Inflammatory macrophage (primary cell): Measurements from ENCODE around the gene TMEM72.
A peak's percentile ranks its signal among the peaks of the same experiment; 100 is the strongest.

ENCODE experiments used
- DNase-seq, 2 donors: peaks; one replicate each; pipeline ENCODE4 v3.0.0-alpha.2; 2020 to 2022

The TMEM72 gene

GRCh38 chr10:44969854-44970253 is 58.7 kb downstream of the TMEM72 start:
- no peak for DNase-seq

GRCh38 chr10:44970812-44971395 is 59.8 kb downstream of the TMEM72 start:
- DNase-seq: no peak

- peak; percentile 54 to 57 for DNase-seq
These were observed 60.3 kb downstream of the TMEM72 start for GRCh38 chr10:44971434-44971833.

DNA sequence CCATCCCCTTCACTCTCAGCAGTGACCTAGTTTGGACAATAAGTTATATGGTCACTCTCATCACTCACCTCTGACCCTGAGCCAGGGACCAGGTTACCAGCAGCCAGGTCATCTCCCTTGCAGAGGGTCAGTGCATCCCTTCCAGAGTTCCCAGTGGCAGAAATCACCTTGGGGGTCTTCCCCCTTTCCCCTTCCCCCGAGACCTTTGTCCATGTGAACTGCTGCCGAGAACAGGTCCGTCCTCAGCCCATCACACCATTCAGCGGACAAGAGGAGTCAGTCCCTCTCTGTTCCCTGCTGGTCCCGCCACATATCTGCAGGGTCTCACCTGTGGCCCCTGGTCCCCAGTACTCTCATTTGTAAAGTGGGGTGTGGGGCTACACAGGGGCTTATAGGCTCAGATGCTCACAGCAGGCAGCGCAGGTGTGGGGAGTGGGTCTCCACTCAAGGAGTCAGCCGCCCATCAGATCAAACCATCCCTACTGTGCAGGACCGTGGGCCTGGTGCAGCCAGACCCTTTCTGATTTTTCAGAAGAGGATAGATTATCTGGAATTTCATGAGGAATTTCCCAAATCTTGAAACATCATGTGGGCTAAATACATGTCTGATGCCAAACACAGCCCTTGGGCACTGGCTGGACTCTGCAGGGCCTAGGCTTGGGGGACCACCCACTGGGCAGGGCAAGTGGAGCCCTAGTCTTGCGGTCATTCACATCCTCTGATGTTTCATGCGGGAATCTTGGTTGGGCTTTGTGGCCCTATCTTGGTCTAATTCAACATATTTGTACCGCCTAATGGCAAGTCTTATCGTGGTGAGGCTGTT is 61.0 kb downstream of the TMEM72 start:
- no peak for DNase-seq

DNA sequence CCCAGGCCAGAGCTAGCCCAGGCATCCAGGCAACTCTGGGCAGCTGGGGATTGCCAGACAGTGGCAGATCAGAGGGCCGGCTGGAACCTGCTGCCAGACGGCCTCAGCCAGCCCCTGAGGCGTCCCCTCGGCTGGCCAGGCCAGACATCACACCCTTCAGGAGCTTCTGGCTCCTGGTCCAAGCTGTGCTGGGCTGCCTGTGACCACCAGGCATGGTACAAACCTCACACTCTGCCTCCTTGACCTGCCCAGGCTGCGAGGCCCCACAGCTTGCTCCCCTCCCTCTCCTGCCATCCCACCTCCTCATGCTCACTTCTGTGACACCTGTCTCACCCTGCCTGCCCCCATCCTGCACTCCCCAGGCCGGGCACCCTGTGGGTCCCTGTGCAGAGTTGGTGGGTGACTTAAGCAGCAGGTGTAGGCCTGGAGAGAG is 61.8 kb downstream of the TMEM72 start:
- no peak for DNase-seq

DNA sequence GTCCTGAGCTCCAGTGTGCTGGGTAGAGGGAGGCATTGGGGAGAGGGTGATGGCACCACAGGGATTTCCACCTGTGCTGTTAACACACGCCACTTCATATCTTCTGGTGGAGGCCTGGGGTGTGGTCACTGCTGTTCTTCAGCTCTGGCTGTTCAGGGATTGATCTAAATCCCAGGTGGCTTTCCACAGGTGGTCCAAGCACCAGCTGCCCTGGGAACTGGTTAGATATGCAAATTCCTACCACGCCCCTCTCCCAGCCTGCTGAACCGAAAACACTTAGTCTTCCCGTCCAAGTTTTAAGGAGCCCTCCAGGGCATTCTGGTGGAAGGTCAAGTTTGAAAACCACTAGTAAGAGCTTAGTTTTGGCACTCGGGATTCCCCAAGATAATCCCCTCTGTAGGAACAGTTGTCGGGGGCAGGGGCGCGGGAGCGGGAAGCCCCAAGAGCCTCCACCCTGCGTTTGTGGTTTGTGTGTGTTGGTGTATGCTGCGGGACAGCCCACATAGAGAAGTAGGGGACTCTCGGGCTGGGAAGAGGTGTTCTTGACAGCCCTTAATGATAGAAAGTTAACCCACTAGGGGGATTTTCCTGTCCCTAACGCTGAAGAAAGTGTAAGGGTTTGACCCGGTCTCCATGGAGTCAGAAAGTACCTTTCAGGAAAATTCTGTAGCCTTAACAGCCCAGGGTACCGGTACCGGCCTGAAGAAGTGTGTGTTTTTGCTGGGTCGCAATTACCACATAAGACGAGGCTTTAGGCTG is 62.4 kb downstream of the TMEM72 start:
- no peak for DNase-seq

DNA sequence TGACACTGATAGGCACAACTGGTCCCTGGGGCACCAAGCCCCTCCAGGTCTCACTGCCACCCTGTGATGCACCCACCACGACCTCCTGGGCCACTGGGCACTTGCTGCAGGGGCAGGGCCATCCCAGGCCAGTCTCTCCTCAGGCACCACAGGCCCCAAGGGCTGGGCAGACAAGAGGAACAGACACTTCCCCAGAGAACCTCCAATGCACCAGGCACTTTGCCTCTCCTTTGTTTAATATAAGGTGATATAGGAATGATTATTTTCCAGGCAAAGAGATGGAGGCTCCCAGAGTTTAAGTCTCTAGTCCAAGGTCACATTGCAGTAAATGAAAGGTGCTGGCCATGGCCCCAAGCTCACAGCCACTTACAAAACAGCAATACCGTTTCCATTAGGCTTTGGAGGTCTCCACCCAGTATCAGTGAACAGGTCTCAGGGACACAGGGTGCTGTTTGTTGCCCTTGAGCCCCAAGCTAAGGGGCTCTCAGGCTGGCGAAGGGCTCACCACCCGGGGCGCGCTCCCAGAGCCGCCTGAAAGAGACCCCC is 63.0 kb downstream of the TMEM72 start:
- DNase-seq: peak in 1 of 2 donors; percentile 48

DNA sequence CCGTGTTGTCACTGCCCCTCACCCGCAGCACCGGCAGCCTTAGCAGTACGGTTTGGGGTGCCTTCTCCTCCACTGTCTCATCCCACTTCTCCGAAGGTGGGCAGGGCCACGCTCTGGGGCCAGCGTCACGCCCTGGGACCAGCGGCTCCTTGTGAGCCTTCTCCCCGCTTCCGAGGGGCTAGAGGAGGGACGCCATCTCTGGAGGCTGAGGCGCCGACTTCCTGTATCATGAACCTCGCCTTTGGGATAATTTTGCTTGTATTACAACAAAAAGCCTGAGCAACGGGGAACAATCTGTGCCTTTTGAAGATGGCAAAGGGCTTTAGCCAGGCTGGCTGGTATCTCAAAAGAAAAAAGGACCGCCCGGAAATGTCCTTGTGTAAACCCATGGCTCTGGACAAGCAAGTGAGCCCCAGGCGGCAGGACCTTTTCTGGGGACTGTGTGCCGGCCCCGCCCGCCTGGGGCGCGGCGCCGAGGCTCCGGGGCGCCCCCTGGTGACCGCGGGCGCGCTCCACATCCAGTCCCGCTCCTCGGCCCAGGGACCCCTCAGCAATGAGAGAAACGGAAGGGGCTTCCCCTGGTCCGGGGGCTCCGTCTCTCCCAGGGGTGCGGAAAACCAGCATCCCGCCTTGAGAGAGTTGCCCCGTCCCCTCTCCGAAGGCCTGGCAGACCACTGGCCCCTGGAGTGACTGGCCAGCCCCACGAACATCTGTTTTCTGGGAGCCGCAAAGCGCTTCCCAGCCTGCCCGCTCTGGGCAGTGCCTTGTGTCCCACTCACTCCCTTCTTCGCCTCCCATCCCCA is 63.7 kb downstream of the TMEM72 start:
- peak; percentile 65 to 73 for DNase-seq

GRCh38 chr10:44975431-44976331 is 64.5 kb downstream of the TMEM72 start:
- no peak for DNase-seq

DNA sequence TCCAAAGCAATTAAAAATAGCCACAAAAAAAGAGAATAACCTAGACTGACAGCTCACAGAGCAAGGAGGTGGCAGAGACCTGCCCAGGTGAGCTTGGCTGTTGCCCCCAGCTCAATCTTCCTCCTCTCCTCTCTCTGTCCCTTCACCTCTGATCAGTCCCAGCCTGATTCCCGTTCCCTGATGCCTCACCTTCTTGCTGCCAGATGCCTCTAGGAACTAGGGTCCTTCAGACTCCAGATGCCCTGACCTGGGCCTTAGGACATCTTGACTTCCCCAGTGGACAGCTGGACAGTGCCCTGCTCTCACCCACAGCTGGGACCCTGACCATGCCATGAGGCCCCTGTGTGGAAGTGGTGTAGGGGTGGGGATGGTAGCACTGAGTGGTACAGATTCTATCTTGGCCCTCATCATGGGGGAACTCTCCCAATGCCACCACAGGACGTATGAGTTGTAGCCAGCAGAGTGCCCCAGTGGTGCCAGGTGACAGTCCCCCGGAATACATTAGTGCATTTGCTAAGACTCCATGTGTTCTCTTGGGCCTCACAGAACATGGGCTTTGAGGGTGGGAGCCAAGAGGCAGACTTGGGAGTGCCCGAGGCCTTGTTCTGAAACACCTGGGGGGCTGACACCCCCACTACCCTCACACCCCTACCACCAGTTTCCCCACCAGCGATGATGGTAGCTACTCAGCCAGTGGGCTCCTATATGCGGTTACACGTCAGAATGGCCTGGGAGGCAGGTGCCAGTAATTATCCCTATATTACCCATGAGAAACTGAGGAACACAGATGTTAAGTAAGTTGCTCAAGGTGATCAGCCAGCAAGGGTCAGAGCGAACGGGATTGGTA is 65.4 kb downstream of the TMEM72 start:
- DNase-seq: no peak

DNA sequence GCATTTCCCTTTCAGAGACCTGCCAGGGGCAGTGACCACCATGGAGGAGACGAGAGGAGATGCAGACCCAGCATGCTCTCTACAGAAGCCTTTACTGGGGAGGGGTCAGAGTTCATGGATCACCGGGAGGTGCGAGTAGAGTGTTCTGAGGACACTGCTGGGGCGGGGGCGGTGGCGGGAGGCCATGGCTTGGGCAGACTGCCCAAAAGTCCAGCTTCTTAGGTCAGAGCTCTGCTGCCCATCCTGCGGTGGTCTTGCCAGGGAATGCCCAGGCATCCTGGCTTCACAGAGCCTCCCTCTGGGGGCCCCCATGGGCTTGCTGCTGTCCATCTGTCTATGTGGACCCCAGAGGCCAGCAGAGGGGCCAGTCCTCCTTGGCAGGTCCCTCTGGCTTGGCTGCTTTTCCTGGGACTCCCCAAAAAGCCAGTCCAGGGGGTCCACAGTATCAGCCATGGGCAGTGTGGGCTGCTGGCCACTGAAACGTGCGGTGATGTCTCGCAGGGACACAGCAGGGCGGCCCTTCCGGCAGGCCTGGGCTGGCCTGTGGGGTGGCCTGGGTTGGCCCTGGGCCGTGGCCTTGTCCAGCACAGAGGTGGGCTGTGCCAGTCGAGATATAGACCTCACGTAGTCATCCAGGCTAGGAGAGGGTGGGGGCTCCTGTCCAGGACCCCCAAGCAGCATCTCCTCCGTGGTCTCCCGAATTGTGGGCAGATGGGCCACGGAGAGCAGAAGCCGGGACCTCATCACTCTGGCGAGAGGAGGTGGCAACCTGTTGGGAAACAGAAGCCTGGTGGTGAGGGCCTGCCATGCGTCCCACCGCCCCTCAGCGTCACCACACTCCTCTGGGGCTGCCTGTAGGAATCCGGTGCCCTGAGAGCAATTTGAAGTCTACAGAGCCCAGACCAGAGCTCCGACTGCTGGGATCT is 66.4 kb downstream of the TMEM72 start:
- DNase-seq: no peak

DNA sequence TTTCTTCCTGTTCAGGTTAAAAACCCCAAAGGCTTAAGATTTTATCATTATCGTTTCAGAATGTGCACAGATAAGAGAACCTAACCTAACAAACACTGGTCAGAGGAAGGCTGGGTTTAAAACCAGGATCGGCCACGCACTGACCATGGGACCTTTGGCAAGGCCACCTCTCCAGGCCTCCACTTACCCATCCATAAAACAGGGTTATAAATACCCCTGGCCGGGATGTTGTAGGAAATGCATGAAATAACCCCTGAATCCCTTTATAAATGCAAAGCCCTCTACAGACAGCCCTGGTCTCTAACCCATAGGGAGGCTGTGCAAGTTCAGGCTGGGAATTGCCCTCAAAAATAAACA is 67.1 kb downstream of the TMEM72 start:
- DNase-seq: no peak

DNA sequence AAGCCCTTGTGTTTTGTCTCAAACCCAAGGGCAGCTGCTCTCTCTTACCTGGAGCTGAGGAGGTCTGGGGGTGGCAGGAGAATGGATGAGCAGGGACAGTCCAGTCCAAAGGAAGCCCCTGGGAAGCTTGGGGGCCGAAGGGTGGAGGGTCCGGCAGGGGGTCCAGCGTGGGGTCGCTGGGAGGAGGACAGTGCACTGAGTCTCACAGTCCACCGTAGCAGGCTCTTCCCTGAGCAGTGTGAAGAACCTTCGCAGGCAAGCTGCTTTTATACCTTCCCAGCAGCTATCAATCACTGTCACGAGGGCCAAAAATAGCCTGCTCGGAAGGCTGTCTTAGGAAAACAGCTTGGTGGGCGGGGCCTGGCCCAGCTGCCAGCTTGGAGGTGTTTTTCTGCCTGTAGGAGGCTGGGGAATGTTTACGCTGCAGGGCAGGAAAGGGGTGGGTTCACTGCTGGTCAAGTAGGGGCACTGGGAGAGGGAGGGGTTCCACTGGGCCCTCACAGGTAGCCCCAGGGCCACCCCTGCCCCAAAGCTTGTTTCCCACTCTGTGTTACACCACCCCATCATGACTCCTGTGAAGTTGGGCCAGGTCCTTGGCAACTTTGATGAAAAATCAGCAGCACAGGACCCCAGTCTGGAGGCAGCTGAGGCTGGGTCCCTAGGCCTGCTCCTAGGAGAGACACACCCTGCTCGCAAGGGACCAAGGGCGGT is 67.6 kb downstream of the TMEM72 start, which contains the start of gene DEPP1:
DEPP1 (minus strand) TSS at position 240 of the 711 bp plus-strand sequence. CDS start 779 bp downstream, outside the sequence.
- DNase-seq: peak; percentile 60 to 82

- DNase-seq: no peak
These were observed 68.4 kb downstream of the TMEM72 start for GRCh38 chr10:44979281-44980191.

- no peak for DNase-seq
These were observed 69.4 kb downstream of the TMEM72 start for GRCh38 chr10:44980309-44981171.
